ENCODE measurements around the gene TUB. TPM values are rescaled to one million over a fixed set of nuclear protein-coding genes. Genes with fewer than 3 reads are reported as not detected.

The TUB gene
- total RNA-seq, 1 experiment from 2014 or later = 0.39 TPM

DNA sequence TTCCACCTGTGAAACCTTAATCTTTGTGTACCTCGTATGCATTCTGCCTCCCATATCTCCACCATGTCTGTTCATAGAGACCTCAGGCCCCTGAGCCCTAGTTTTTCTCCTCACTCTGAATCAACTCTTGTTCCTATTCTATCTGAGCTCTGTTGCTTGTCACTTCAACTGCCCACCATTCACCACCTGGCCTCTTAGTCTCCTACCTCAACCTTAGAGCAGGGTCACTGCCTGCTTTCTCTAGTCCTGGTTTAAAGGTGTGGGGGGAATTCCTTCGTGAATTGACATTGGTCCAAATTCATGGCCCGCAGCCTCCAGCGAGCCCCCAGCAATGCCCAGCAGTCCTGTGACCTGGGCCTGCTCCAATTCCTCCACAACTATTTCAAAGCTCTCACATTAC is 39.4 kb upstream of the TUB start:
- DNase-seq (ENCODE audit: low spot score) = no peak

DNA sequence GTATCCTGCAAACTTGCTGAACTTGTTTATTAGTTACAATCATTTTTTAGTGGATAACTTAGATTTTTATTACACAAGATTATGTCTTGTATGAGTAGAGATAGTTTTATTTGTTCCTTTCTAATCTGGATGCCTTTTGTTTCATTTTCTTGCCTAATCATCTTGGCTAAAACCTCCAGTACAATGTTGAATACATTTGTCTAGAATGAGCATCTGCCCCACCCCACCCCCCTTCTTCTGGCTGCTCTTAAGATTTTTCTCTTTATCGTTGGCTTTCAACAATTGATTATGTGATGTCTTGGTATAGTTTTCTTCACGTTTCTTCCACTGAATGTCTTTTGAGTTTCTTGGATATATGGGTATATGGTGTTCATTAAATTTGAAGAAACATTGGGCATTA is 37.3 kb upstream of the TUB start:
- Histone ChIP-seq H3K4me3 (ENCODE audit: low read depth, low read length, poor library complexity, severe bottlenecking) (no peak overlapping the region), H3K27ac (ENCODE audit: low read depth, low read length, poor library complexity, severe bottlenecking) (no peak overlapping the region), H3K9me3 (ENCODE audit: low read depth, low read length, poor library complexity, severe bottlenecking) (no peaks in the 10 kb centered on the region), H3K36me3 (ENCODE audit: insufficient read depth, low read length, poor library complexity, severe bottlenecking) (no peaks in the 10 kb centered on the region), H3K4me1 (ENCODE audit: insufficient read depth, low read length, poor library complexity, severe bottlenecking) (no peaks in the 10 kb centered on the region), H3K27me3 (replicated peaks; ENCODE audit: insufficient read depth, low read depth, low read length, poor library complexity) (peaks cover 17% of the 10 kb centered on the region)
- intact Hi-C loops (cut with micrococcal nuclease; ENCODE audit: unreplicated experiment) = no loop called here
- ChIA-PET POLR2A (ENCODE audit: low non-redundant PET) (no interaction called here), CTCF (no interaction called here)
- DNase-seq (ENCODE audit: low spot score) = no peak
- no TSS peak for BruUV-seq (replicated peaks)
- TF ChIP-seq EZH2 (IDR thresholded peaks at IDR 0.05; ENCODE audit: borderline replicate concordance, low read depth, low read length, poor library complexity, severe bottlenecking) = no peak
- TF ChIP-seq, protein P1, sequence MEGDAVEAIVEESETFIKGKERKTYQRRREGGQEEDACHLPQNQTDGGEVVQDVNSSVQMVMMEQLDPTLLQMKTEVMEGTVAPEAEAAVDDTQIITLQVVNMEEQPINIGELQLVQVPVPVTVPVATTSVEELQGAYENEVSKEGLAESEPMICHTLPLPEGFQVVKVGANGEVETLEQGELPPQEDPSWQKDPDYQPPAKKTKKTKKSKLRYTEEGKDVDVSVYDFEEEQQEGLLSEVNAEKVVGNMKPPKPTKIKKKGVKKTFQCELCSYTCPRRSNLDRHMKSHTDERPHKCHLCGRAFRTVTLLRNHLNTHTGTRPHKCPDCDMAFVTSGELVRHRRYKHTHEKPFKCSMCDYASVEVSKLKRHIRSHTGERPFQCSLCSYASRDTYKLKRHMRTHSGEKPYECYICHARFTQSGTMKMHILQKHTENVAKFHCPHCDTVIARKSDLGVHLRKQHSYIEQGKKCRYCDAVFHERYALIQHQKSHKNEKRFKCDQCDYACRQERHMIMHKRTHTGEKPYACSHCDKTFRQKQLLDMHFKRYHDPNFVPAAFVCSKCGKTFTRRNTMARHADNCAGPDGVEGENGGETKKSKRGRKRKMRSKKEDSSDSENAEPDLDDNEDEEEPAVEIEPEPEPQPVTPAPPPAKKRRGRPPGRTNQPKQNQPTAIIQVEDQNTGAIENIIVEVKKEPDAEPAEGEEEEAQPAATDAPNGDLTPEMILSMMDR (conservative IDR thresholded peaks at IDR 0.05; ENCODE audit: low read depth, low read length) = no peak

More for the DNA sequence above, 39.4 kb upstream of the TUB start:
- H3K27ac ChIP-seq (ENCODE audit: low read depth, low read length, poor library complexity, severe bottlenecking) = no peak overlapping the region
- ChIA-PET POLR2A (ENCODE audit: low non-redundant PET) (no interaction called here), CTCF (no interaction called here)
- TF ChIP-seq, protein P1 (conservative IDR thresholded peaks at IDR 0.05; ENCODE audit: low read depth, low read length) = no peak
- no peak for TF ChIP-seq EZH2 (IDR thresholded peaks at IDR 0.05; ENCODE audit: borderline replicate concordance, low read depth, low read length, poor library complexity, severe bottlenecking)
- H3K27me3 ChIP-seq (replicated peaks; ENCODE audit: insufficient read depth, low read depth, low read length, poor library complexity) = peaks cover 17% of the 10 kb centered on the region
- intact Hi-C loops (cut with micrococcal nuclease; ENCODE audit: unreplicated experiment) = no loop called here
- no peaks in the 10 kb centered on the region for H3K4me1 ChIP-seq (ENCODE audit: insufficient read depth, low read length, poor library complexity, severe bottlenecking)
- H3K9me3 ChIP-seq (ENCODE audit: low read depth, low read length, poor library complexity, severe bottlenecking) = no peaks in the 10 kb centered on the region
- BruUV-seq (replicated peaks) = no TSS peak
- no peak overlapping the region for H3K4me3 ChIP-seq (ENCODE audit: low read depth, low read length, poor library complexity, severe bottlenecking)
- no peaks in the 10 kb centered on the region for H3K36me3 ChIP-seq (ENCODE audit: insufficient read depth, low read length, poor library complexity, severe bottlenecking)

DNA sequence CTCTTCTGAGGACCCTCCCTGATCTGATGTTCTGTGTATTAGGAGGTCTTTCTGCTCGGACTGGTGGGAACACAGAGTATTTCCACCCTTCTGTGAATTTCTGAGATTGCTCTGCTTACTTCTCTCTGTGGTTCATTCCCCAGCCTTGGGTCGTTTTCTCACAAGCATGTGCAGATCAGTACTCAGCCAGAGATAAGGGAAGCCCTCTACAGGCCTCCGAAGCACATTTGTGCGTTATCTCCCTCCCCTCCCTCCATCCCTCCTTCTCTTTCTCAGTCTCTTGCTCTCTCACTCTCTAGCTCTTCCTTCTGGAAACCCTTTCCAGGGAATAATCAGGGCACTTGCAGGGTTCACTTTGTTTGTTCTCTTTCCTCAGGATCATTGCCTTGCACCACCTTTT is 35.2 kb upstream of the TUB start:
- ChIA-PET CTCF (no interaction called here), POLR2A (ENCODE audit: low non-redundant PET) (no interaction called here)
- Histone ChIP-seq H3K36me3 (ENCODE audit: insufficient read depth, low read length, poor library complexity, severe bottlenecking) (no peaks in the 10 kb centered on the region), H3K27ac (ENCODE audit: low read depth, low read length, poor library complexity, severe bottlenecking) (no peak overlapping the region), H3K27me3 (replicated peaks; ENCODE audit: insufficient read depth, low read depth, low read length, poor library complexity) (peaks cover 26% of the 10 kb centered on the region), H3K4me3 (ENCODE audit: low read depth, low read length, poor library complexity, severe bottlenecking) (no peak overlapping the region), H3K9me3 (ENCODE audit: low read depth, low read length, poor library complexity, severe bottlenecking) (no peaks in the 10 kb centered on the region), H3K4me1 (ENCODE audit: insufficient read depth, low read length, poor library complexity, severe bottlenecking) (no peaks in the 10 kb centered on the region)
- intact Hi-C loops (cut with micrococcal nuclease; ENCODE audit: unreplicated experiment) = no loop called here
- DNase-seq (ENCODE audit: low spot score) = no peak
- BruUV-seq (replicated peaks) = no TSS peak
- TF ChIP-seq EZH2 (IDR thresholded peaks at IDR 0.05; ENCODE audit: borderline replicate concordance, low read depth, low read length, poor library complexity, severe bottlenecking) = no peak
- TF ChIP-seq, protein P1 (conservative IDR thresholded peaks at IDR 0.05; ENCODE audit: low read depth, low read length) = no peak

All from A673 (cell line).